HL-60/S4 treated with retinoic acid at 250 ng/mL for 4 days and 3 days (cell line): Measurements from ENCODE around the gene CNOT6L.
"Not testable (repeated sequence)": the region's sequence is repeated elsewhere in the genome, so short reads cannot be mapped to it uniquely, and the experiment has no call there.

ENCODE experiments used
- in situ Hi-C: fragments of 300-500 bp; cut with MboI; formaldehyde crosslinking; loops from 2 replicates; pipeline ENCODE4 v1.7.0; 2022; ENCODE audit warnings: low sequenced_read_pairs

CNOT6L gene

DNA sequence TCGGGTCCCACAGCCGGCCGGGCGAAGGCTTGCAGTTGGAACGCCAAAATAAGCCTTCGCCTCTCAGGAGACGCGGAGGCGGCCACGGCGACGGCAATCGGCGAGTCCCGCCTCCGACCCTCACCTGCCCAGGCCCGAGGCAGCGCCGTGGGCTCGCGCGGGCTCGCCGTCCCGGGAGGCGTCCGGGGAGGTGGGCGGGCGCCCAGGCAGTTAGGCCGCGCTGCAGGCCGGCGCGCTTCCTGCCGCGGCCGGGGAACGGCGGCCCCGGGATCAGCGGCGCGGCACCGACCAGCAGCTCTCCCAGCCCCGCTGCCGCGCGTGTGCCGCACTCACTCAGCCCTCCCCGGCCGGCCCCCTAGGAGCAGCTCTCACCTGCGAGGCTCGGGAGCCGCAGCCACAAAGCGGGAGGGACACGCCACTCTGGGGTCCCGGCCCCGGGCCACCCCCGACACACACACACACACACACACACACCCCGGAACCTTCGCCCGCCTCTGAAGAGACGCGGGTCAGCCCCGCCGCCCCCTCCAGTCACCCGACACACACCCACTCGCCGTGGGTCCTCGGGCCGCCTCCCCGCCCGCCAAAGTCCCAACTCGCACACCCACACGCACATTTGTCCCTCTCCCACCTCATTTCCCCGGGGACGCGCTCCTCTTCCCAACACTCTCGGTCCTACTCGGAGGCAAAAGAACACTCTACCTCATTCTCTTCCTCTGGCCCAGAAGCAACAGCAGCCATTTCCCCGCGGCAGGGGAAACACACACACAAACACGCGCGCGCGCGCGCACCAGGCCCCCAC is at the start of gene CNOT6L:
TSS of gene CNOT6L (minus strand) at position 767 of the 802 bp plus-strand sequence. CDS start at position 707, 60 bp downstream.
- in situ Hi-C loops = no loop called here

DNA sequence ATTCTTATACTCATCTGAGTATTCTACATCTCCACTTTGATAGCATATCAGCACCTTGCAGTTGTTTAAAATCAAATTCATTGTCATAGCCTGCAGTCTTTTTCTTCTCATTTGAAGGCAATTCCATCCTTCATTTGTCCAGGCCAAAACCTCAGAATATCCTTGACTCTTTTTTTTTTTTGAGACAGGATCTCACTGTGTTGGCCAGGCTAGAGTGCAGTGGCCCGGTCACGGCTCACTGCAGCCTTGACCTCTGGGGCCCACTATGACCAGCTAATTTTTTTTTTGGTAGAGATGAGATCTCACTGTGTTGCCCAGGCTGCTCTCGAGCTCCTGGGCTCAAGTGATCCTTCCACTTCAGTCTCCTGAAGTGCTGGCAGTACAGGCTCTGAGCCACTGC is 46.1 kb upstream of the CNOT6L start:
- in situ Hi-C loops = no loop called here

DNA sequence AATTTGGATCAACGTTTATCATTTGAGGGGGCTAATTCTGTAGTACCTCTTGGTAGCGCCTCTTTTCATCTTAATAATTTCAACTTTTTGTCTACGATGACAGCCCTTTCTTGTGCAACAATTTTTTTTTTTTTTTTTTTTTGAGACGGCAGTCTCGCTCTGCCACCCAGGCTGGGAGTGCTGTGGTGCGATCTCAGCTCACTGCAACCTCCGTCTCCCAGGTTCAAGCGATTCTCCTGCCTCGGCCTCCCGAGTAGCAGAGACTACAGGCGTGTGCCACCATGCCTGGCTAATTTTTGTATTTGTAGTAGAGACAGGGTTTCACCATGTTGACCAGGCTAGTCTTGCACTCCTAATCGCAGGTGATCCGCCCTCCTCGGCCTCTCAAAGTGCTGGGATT is 44.2 kb upstream of the CNOT6L start:
- in situ Hi-C loops = not testable (repeated sequence)

DNA sequence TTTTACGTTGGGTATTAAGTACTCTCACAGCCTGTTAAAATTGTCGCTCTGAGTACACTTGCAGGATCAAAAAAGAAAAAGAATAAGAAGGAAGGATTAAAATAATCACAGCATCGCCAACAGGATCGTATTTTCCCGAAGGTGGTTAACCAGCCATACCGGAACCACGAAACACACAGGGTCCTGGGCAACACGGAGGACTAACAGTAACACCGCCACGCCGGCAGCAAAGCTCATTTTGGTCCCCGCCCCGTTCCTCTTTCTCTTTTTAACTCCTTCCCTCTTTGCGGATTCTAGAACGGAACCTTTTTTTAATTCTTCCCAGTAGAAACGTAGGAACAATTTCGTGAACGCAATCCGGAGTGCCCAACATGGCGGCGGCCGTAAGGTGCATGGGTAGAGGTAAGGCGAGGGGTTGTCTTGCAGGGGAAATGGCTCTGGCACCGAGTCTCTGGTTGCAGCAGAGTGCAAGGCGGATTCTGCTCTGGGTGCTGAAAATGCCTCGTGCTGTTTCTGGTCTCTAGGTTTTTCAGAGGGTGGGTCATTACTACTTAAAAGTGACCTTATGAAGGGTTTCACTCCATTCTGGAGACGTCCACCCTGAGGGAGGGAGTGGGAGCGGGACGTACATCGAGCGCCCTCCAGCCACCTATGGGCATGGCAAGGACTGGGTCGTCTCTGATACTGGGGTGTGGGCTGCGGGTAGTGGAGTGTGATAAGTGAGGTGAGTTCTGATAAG is 43.5 kb upstream of the CNOT6L start, which contains the start of gene MRPL1:
TSS of gene MRPL1 (plus strand) at position 353 of the 739 bp plus-strand sequence. CDS start at position 372, 19 bp downstream.
- in situ Hi-C loops = no loop called here

DNA sequence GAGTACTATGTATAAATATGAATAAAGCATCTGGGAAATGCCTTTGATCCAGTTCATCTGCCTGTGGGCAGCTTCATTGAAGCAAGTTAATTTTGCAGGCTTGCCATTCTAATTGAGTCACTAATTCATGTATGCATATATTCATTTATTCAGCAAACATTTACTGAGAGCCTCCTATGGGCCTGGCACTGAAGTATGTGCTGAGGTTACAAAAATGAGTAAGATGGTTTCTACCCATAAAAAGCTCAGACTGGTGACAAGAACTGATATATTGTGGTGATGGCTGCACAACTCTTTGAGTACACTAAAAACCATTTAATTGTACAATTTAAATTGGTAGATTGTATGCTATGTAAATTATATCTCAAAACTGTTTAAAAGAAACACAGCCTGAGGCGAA is 42.3 kb upstream of the CNOT6L start:
- in situ Hi-C loops = no loop called here

DNA sequence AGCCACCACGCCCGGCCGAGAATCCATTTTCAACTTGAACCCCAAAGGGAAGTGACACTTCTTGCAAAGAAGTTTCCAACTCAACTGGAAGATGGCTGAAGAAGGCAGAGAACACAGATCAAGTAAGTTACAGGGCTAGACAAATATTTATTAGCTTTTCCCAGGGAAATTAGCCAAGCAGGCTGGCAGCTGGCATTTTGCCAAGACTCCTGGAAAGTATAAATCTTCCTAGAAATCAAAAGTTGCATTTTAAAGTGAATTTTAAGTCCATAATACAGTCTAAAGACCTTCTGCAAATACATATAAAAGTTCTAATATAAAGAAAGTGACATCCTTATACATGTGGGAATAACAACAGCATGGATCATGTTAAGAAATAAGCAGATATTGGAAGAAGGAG is 40.1 kb upstream of the CNOT6L start:
- in situ Hi-C loops = no loop called here

DNA sequence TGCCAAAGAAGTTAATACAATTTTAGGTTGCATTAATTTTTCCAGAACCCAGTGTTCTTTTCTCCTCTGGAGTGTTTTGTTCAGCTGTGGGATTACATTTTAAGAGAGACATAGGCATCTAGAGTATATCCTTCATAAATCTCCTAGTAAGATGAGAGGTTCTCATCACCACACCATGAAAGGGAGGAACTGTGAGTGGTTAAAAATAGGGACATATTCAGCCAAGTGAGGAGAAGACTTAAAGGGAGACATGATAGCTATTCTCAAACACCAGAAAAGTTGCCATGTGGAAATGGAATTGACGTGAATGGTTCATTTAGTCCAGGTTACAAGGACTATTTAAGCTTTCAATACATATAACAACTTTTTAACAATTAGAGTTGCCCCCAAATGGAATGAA is 37.0 kb upstream of the CNOT6L start:
- in situ Hi-C loops = no loop called here

DNA sequence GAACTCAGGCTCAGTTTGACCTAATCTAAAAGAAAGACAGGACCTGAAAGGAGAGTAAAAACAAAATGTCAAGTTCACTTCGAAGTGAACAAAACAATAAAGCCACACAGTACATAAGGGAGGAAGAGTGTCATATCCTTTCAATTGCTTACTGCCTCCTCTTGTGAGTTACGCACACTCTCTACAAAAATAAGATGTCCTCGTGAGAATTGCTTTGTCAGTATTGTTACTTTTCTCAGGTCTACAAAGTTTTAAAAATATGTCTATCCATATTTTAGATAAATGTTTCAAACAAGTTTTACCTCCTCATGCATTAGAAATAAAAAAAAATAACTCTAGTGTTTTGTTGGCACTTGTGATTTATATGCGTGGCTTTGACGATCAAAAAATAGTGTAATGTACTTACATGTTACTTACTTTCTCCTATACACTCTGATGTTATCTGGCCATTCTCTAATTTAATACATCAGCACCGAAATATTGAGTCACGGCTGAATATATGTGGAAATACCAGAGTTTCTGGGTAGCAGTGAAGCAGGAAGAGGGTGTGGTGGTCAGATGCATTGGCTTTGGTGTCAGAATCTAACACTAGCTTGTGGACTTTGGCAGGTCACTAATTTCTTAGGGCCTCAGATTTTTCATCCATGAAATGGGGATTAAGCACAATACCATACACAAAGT is 35.4 kb upstream of the CNOT6L start:
- in situ Hi-C loops = no loop called here

DNA sequence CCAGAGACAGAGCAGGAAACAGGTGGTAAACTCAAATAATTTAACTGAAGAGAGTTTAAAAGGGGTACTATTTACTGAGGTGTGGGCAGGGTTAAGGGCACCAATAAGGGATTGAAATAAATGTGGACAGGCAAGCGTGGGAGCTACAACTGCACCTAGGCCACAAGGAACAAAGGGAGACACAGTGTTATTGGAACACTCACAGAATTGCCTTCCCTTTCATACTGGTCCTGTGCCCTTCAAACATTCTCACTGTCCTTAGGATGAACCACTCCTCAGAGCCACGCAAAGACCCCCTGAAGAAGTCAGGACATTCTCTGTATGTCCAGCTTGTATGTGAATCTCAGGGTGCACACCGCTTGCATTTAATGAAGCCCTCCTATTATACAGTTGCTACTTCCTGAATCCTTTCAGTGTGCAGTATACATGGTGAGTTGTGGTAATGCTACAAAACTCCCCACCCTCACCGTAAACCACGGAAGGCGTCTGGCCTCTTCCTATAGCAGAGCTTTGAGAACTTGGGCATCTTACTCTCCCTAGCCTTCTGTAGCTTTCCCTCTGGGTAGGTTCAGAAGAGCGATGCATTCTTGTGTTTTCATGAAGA is 33.8 kb upstream of the CNOT6L start:
- in situ Hi-C loops = no loop called here

DNA sequence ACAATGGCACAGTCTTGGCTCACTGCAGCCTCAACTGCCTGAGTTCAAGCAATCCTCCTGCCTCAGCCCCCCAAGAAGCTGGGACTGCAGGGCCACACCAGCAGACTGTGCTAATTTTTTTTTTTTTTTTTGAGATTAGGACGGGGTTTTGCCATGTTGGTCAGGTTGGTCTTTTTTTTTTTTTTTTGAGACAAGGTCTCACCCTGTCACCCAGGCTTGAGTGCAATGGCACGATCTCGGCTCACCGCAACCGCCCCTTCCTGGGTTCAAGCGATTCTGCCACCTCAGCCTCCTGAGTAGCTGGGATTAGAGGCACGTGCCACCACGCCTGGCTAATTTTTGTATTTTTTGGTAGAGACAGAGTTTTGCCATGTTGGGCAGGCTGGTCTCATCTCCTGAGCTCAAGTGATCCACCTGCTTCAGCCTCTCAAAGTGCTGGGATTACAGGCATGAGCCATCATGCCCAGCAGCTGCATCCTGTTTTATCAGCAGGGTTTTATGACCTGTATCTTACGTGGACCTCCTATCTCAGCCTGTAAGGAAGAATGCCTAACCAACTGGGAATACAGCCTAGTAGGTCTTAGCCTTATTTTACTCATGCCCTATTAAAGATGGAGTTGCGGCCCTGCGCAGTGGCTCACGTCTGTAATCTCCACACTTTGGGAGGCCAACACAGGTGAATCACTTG is 30.3 kb upstream of the CNOT6L start:
- in situ Hi-C loops = no loop called here

DNA sequence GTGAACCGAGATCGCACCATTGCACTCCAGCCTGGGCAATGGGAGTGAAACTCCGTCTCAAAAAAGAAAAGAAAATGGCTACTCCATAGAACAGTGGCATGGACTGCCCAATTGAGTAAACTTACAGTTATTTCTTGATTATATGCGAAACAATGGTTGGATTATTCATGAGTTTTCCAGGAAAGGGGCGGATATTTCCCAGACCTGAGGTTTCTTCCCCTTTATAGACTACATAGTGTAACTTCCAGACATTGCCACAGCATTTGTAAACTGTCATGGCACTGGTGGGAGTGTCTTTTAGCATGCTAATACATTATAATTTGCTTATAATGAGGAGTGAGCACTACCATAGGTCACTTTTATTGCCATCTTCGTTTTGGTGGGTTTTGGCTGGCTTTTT is 29.3 kb upstream of the CNOT6L start:
- in situ Hi-C loops = no loop called here

DNA sequence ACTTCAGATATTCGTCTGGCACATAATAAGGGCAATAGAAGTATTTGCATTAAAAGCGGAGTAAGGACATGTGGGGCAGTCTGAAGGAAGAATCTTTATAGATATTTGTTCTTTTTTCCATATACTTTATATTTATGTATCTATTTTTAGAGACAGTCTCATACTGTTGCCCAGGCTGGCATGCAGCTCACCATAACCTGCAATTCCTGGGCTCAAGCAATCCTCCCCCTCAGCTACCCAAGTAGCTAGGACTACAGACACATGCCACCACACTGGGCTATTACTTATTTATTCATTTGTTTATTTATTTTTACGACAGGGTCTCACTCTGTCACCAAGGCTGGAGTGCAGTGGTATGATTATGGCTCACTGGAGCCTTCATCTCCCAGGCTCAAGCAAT is 26.8 kb upstream of the CNOT6L start:
- in situ Hi-C loops = no loop called here

DNA sequence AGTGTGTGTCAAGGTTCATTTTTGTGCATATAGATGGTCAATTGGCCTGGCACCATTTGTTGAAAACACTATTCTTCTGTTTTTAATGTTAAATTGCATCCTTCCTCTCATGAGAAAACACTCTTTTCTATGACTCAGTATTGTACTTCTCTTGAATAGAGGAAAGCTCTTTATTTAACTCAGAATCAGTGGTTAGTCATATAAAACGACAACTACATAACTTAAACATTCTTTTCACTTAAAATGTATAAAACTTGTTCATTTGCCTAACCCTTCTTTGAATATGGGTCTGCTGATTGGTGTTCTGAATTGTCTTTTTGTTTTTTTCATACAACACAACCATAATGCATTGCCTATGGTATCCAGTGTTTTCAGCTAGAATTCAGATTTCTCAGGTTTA is 26.2 kb upstream of the CNOT6L start:
- in situ Hi-C loops = no loop called here

DNA sequence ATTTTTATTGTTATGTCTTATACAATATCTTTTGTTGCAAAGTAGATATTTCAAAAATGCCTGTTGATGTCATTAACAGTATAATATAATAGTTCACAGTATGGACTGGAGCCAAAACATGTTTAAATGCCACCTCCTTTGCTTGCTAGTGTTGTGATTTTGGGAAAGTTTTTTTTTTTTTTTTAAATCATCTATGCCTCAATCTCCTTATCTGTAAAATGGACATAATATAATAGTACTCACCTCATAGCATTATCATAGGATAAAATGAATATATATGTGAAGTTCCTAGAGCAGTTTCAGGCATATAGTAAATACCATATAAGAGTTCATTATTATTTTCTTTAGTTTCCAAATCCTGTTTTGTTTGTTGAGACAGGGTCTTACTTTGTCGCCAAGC is 25.2 kb upstream of the CNOT6L start:
- in situ Hi-C loops = no loop called here

DNA sequence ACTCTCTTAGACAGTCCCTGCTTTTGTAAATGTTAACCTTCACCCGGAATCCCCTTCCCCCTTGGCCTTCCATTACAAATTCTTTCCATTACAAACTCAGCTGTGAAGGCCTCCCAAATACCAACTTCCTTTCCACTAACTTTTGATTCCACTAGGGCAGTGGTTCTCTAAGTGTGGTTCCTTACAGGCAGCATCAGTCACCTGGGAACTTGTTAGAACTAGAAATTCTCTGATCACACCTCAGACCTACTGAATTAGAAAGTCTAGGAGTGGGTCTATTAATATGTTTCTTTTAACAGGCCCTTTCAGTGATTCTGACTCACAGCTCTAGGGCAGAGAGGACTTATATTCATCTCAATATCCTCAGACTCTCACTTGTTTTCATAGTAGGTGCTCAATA is 24.5 kb upstream of the CNOT6L start:
- in situ Hi-C loops = no loop called here

DNA sequence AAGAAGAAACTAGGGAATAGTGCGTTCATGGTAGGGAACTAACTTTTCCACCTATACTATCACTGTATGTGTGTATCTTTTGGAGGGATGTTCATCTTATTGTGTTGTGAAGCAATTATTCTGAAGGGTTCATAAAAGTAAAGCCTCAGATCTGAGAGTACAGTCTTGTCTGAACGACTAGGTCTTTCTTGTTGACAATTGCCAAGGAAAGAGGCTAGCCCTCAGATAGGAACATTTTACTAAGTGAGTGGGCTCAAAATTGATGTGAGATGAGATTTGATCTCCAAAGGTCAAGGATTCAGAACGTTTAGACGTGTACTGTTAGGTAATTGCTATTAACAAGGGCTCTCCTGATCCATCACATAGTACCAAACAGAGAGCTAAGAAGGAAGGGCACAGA is 15.2 kb upstream of the CNOT6L start:
- in situ Hi-C loops = no loop called here

DNA sequence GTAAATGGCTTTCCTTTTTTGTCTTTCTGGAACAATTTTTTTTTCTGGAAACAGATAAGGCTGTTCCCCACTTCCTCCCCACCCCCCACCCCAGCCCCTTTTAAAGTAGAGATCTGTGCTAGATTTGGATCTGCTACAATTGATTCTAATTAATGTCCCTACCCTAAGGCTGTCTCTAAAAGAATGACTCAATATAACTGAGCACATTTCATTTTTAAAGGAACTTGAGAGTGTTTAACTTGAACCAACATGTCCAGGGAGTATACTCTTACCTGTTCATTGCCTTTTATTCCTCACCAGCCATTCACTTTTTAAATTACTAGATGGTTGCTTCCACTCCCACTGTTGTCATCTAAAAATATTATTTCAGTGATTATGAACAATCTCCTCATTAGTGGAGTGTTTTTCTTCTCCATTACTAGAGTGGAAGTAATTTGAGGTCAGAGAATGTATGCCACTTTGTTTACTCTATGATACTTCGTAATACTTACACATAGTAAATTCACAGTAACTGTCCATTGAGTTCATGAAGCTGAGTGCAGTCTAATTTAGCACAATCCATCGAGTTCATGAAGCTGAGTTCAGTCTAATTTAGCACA is 14.1 kb upstream of the CNOT6L start:
- in situ Hi-C loops = no loop called here

DNA sequence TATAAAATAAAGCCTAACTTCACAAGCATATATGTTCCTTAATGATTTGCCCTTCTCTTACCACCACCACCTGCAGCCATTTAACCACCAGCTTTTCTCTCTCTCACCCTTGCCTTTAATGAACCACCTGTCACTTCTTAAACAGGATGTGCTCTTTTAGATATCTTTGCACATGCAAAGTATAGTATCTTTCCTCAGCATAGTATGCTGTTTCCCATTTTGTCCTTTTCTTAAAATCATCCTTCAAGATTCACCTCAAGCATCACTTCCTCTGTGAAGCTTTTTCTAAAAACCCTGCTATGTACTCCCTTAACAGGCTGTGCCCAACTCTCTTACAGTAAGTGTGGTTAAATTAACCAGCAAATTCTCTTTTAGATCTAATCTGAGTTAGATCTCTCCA is 8.2 kb upstream of the CNOT6L start:
- in situ Hi-C loops = no loop called here

DNA sequence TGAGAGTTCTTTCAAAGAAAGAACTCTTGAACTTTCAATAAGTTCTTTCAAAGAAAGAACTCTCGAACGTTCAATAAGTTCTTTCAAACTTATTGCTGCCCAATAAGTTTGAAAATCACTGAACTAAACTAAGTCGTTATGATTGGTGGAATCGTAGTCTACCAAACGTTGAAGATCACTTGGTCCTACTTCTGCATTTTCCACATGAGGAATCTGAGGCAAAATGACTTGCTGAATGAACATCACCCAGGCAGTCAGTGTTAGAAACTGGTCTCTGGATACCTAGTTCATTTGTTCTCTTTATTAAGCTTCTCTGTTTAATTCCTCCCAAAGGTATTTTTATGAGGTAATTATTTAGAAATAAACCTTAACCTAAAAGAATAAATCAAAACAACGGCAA is 7.1 kb upstream of the CNOT6L start:
- in situ Hi-C loops = no loop called here

DNA sequence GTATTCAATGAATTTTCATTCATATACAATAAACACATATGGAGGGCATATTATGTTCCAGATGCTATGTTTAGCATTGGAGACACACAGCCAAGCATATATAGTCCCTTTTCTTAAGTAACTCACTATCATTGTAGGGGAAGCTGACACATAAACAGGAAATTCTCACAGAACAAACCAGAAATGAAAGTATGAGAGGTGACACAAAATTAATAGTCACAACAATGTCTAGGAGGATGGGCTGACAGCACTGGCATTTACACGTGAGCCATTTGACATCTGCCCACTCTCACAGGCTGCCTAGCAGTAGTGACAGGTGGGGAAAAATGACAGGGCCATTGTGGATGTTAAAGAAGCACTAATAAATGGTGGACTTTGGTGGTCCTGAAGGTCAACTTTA is 2.6 kb upstream of the CNOT6L start:
- in situ Hi-C loops = no loop called here
